ENCODE results near the gene PANK1.

GRCh38 chr10:89632824-89633223, 12.2 kb downstream of the PANK1 start:
- no peak for TF ChIP-seq CTCF (IDR thresholded peaks at IDR 0.05)
- no peak for TF ChIP-seq ZFX (IDR thresholded peaks at IDR 0.05; ENCODE audit: borderline replicate concordance)
